ENCODE data around the gene PABPN1.
A peak's percentile ranks its signal among the peaks of the same experiment; 100 is the strongest.
"Not testable (repeated sequence)": the region's sequence is repeated elsewhere in the genome, so short reads cannot be mapped to it uniquely, and the experiment has no call there.

PABPN1 gene

GRCh38 chr14:23301288-23301968 lies 19.8 kb upstream of the PABPN1 start:
- peak; percentile 99 for DNase-seq (ENCODE audit: low spot score)

GRCh38 chr14:23301969-23302289 lies 19.3 kb upstream of the PABPN1 start:
- no peak for DNase-seq (ENCODE audit: low spot score)

- DNase-seq (ENCODE audit: low spot score), result peak; percentile 37
Measured at GRCh38 chr14:23302290-23303225, 18.7 kb upstream of the PABPN1 start, which contains the start of gene PPP1R3E. TSS of gene PPP1R3E (minus strand) at chr14:23302859. CDS start at chr14:23302576, 283 bp downstream.

- DNase-seq (ENCODE audit: low spot score), result peak; percentile 78
Measured at GRCh38 chr14:23306412-23307145, 14.7 kb upstream of the PABPN1 start, which contains the start of gene BCL2L2. TSS of gene BCL2L2 (plus strand) at chr14:23306833. CDS start at chr14:23307768, 935 bp downstream.

- no peak for DNase-seq (ENCODE audit: low spot score)
Measured at GRCh38 chr14:23307146-23307530, 14.1 kb upstream of the PABPN1 start.

- no peak for DNase-seq (ENCODE audit: low spot score)
Measured at GRCh38 chr14:23307687-23308644, 13.3 kb upstream of the PABPN1 start.

- DNase-seq (ENCODE audit: low spot score), result no peak
Measured at GRCh38 chr14:23308721-23309445, 12.4 kb upstream of the PABPN1 start.

GRCh38 chr14:23310546-23310945 lies 10.7 kb upstream of the PABPN1 start:
- no peak for DNase-seq (ENCODE audit: low spot score)

- no peak for DNase-seq (ENCODE audit: low spot score)
Measured at GRCh38 chr14:23316300-23316699, 5.0 kb upstream of the PABPN1 start.

- DNase-seq (ENCODE audit: low spot score), result no peak
Measured at GRCh38 chr14:23319746-23320583, 1.3 kb upstream of the PABPN1 start.

- DNase-seq (ENCODE audit: low spot score), result peak; percentile 60
Measured at GRCh38 chr14:23321572-23322547, 603 bp downstream of the PABPN1 start.

- no peak for DNase-seq (ENCODE audit: low spot score)
Measured at GRCh38 chr14:23322568-23323517, 1.6 kb downstream of the PABPN1 start.

GRCh38 chr14:23323838-23324454 lies 2.7 kb downstream of the PABPN1 start:
- DNase-seq (ENCODE audit: low spot score), result no peak

- no peak for DNase-seq (ENCODE audit: low spot score)
Measured at GRCh38 chr14:23324455-23324846, 3.2 kb downstream of the PABPN1 start.

- DNase-seq (ENCODE audit: low spot score), result no peak
Measured at GRCh38 chr14:23324993-23325392, 3.7 kb downstream of the PABPN1 start.

GRCh38 chr14:23325746-23326145 lies 4.5 kb downstream of the PABPN1 start:
- DNase-seq (ENCODE audit: low spot score), result not testable (repeated sequence)

Data from hepatic stellate cell (primary cell).